Esophagus squamous epithelium (tissue), 4 donors: ENCODE measurements around the gene BCAR3.

Experiments
- POLR2A ChIP-seq, 4 donors: fragments of 450-650 bp; IDR thresholded peaks; one replicate each; pipeline ENCODE4 v1.6.1; 2017; ENCODE audit warnings: antibody characterized with exemption in 4 of 4, mild to moderate bottlenecking in 4 of 4, moderate library complexity in 3 of 4
- TF ChIP-seq, protein P1 (sequence below), 6 experiments: fragments of 450-650 bp in 4 of 6; fragments of 200-600 bp in 2 of 6; sonication (generic) in 2 of 6; IDR thresholded peaks; one replicate each; pipeline ENCODE4 v1.5.1; 2016 to 2019; ENCODE audit warnings: antibody characterized with exemption in 6 of 6, mild to moderate bottlenecking in 4 of 6, moderate library complexity in 4 of 6

DNA sequence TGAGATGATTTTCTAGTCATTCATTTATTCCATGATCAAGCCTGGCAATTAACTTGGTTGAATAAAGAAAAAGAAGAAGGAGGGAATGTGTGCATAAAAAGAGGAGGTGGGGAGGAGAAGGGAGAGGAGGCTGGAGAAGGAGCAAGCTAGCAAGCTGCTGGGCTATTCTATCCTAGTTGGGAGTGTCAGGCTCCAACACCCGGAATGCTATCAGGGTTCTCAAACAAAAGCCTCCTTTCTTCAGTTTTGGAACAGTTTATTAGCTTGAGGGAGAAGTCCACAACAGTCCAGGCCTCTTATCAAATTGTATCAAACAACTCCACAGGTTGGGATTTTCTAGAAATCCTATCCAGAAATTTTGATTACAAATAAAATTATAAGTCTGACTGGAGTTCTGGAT lies 80.0 kb downstream of the BCAR3 start:
- TF ChIP-seq, protein P1, sequence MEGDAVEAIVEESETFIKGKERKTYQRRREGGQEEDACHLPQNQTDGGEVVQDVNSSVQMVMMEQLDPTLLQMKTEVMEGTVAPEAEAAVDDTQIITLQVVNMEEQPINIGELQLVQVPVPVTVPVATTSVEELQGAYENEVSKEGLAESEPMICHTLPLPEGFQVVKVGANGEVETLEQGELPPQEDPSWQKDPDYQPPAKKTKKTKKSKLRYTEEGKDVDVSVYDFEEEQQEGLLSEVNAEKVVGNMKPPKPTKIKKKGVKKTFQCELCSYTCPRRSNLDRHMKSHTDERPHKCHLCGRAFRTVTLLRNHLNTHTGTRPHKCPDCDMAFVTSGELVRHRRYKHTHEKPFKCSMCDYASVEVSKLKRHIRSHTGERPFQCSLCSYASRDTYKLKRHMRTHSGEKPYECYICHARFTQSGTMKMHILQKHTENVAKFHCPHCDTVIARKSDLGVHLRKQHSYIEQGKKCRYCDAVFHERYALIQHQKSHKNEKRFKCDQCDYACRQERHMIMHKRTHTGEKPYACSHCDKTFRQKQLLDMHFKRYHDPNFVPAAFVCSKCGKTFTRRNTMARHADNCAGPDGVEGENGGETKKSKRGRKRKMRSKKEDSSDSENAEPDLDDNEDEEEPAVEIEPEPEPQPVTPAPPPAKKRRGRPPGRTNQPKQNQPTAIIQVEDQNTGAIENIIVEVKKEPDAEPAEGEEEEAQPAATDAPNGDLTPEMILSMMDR (IDR thresholded peaks at IDR 0.05) = no peak
- no peak for TF ChIP-seq POLR2A (IDR thresholded peaks at IDR 0.05)
